HG03060 (cell line): Measurements from ENCODE around the gene TEPSIN.

ENCODE experiments used
- ATAC-seq: cut with Tn5 transposase; IDR thresholded peaks from one replicate; pipeline ENCODE4 v1.9.1; 2021; ENCODE audit warnings: low read depth, moderate number of reproducible peaks; ENCODE audit not compliant: unreplicated experiment

TEPSIN gene

DNA sequence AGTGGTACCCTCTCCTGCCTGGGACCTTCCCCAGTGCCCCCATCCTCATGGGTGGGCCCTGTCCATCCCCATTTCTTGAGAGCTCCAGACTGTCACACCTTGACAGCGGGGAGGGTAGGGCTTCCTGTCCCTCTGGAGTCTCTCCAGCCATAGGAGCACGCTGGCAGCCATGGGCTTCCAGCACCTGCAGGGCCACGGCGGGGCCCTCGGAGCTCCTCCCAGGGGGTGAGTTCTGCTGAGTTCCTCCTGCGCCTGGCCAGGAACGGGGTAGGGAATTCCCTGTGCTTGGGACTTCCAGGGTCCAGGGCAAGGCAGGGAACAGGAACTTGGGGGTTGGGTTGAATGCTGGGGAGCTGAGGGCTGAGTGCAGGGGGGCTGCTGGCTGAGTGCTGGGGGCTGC, 49.8 kb downstream of the TEPSIN start:
- no peak for ATAC-seq

- no peak for ATAC-seq
Observed at GRCh38 chr17:81188491-81188840, 50.4 kb downstream of the TEPSIN start.

DNA sequence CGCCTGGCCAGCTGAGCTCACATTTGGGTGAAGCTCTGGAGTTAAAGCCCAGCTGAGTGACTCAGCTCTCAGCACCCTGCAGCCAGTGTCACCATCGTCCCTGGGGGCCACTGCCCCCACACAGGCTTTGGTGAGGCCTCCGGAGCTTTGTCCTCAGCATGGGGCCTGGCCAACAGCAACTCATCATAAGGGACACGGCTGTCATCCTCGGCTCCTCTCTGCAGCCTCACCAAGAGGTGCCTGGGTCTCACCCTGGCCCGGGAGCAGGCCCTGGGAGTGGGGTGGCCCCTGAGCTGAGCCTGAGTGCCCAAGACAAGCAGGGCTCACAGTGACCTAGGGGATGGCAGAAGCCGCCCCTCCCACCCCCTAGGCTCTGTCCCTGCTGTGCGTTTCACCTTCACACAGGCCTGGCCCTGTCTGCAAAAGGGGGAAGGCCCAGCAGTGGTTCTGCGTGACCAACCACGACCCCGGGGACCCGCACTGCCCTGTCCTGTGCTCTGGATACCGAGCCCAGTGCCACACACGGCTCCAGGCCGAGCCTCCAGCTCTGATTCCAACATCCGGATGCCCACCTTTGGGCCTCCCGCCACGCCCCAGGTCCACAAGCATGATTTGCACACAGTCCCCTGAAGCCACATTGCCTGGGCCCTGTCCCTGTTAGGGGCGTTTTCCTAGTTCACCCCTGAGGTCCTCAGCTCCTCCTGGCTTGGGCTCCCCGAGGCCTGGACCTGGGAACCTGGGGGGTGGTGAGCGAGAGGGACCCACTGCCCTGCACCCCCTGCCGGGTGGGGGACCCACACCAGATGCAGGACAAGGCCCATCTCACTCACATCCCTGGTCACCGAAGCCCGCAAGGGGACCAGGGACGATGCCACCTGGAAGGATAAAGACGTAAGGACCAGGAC, 51.0 kb downstream of the TEPSIN start:
- ATAC-seq = no peak

GRCh38 chr17:81187120-81187519, 51.7 kb downstream of the TEPSIN start:
- ATAC-seq = no peak

GRCh38 chr17:81186203-81186602, 52.7 kb downstream of the TEPSIN start:
- ATAC-seq = no peak

DNA sequence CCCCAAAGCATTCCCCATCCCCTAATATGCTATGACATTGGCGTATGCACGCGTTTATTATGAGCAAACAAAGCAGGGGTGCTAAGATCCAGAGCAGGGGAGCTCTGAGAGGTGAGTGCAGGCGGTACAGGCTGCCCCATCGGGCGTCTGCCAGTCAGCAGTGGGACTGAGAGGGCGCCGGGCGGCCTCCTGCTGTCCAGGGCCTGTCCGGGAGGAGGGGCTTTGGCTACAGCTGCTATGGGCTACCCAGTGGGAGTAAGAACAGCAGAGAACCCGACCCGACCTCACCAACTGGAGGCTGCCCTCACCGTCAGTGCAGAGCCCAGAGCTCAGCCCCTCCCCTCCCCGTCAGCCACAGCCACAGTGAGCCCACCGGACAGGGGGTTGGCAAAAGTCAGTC, 54.3 kb downstream of the TEPSIN start:
- ATAC-seq = no peak

DNA sequence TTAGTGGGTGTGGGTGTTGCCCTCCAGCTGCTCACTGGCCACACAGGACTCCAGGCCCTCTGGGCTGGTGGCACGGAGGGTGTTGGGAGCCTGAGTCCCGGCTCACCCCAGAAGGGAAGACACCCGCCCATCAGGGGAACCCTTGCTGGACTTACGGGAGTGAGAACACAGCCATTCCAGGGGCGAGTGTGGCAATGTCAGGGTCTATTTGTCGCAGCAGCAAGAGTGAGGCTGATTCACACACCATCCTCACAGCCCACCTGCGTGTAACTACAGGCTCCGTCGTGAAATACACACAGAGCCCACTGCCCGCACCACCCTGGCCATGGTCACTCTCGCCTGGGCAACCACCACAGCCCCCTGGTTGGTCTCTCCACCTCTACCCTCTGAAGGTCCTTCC, 55.0 kb downstream of the TEPSIN start:
- ATAC-seq = no peak

DNA sequence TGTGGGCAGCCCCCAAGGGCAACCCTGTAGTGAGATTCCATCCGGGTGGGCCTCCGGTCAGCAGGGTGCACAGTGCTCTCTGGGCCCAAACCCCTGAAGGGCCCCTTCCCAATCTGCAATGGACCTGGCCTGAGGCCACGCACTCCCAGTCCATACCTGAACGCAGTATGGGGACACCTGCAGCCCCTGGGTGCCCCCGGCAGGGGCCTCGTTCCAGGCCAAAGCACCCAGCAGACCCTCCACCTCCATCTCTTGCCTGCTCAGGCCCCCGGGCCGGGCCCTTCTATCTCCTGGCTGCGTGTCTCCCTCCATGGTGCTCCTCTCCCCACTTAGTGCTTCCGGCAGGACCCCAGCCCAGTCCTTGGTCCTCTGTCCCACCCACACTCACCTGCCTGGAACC, 55.5 kb downstream of the TEPSIN start:
- no peak for ATAC-seq

- ATAC-seq = no peak
Observed at GRCh38 chr17:81182596-81182995, 56.3 kb downstream of the TEPSIN start.

DNA sequence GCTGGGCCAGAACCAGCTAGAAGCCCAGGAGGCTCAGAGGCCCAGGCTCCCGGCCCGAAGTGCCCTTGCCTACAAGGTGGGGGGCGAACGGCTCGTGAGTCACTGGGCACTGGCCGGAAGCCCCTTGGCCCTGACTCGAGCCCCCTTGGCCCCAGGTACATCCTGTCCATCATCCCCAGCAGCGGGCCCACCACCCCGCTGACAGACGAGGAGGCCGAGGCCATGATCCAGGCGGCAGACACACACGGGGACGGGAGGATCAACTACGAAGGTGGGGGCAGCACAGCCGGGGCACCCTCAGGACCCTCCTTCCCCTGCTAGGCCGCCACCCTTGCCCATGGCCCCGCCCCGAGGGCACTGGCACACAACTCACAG, 57.1 kb downstream of the TEPSIN start:
- no peak for ATAC-seq

- ATAC-seq = no peak
Observed at GRCh38 chr17:81180836-81181810, 57.7 kb downstream of the TEPSIN start.

DNA sequence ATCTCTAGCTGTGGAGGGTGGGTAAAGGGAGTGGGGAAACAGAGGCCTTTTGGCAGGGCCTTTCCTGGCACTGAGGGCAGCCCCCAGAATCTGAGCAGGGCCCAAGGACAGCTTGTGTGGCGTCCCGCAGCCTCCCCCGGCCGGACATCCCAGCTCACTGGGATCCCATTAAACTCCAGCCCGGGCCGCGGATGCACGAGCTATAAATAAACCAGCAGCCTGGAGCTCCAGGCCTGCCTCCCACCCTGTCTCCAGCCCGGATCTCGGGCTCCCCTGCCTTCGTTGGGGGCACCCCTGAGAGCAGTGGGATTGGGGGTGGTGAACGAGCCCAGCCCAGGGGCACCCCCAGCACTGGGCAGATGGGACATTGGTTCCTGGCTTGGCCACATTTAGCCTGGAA, 59.0 kb downstream of the TEPSIN start:
- ATAC-seq = no peak

DNA sequence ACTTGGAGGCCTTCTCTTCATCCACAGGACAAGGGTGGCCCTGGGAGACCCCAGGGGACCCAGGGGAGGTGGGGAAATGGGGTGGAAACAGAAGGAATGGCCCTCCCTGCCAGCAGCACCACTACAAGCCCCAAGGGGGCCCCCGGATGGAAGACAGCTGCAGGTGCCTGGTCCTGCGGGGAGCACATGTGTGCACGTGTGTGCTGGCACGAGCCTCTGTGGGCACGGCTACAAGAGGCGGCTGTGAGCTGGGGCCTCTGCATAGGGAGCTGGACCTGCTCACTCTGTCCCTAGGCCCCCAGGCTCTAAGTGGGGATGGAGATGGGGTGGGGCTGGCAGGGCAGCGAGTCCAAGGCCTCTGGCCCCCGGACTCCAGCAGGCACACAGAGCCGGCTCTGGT, 59.6 kb downstream of the TEPSIN start:
- ATAC-seq = no peak
